ENCODE measurements around the gene LDLRAD4.

GRCh38 chr18:13235981-13236380 is 17.4 kb downstream of the LDLRAD4 start:
- no peak for TF ChIP-seq GATA3 (IDR thresholded peaks at IDR 0.05; ENCODE audit: low read depth, low read length)
- no peak for TF ChIP-seq GATA2 (IDR thresholded peaks at IDR 0.05; ENCODE audit: low read depth, low read length)
